HT-29 (cell line): ENCODE measurements around the gene TMEM132D. TPM values are rescaled to one million over a fixed set of nuclear protein-coding genes. Genes with fewer than 3 reads are reported as not detected.

Experiments used
- DNase-seq: peaks from one replicate; pipeline ENCODE4 v3.0.0-alpha.2; 2015; ENCODE audit warnings: low spot score
- total RNA-seq: library from RNA; depleted of rRNA; stranded (reverse); fragments of >200 nt; shearing (Covaris generic); gene quantifications from 2 replicates; pipeline ENCODE4 v1.2.3, GENCODE V29; 2014

Gene TMEM132D
- total RNA-seq, 1 experiment from 2014 or later, result not detected

- DNase-seq, result no peak
Measured at GRCh38 chr12:129538137-129538536, 365.7 kb downstream of the TMEM132D start.

DNA sequence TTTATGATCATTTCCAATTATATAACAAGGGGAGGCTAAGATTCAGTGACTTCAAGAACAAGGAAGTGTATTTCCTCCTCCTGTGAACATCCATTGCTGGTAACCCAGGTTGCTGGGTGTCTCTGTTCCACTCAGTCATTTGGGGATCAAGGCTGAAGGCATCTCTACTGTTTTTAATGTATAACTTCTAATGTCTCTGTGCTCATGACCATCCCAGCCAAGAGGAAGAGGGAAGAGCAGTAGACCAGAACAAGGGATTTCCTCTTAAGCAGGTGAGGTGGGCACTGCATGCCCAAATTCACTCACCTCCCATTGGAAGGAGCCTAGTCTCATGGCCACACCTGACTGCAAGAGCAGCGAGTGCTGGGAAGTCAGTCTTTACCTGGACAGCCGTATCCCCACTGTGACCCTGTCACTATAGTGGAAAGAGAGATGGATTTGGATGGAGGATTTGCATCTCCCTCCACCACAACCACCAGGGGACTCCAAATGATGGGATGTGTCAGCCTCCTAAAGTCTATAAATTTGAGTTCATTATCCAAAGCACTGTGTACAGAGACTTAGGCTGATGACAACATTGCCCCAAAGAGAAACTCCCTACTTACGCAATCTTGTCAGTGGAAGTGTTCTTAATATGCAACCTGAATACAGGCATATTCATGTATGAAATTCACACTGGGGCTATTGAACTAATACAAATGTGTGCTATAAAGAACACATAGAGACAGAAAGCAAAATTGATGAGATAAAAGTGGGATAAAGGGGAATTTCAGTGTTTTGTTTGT lies 368.7 kb downstream of the TMEM132D start:
- no peak for DNase-seq

DNA sequence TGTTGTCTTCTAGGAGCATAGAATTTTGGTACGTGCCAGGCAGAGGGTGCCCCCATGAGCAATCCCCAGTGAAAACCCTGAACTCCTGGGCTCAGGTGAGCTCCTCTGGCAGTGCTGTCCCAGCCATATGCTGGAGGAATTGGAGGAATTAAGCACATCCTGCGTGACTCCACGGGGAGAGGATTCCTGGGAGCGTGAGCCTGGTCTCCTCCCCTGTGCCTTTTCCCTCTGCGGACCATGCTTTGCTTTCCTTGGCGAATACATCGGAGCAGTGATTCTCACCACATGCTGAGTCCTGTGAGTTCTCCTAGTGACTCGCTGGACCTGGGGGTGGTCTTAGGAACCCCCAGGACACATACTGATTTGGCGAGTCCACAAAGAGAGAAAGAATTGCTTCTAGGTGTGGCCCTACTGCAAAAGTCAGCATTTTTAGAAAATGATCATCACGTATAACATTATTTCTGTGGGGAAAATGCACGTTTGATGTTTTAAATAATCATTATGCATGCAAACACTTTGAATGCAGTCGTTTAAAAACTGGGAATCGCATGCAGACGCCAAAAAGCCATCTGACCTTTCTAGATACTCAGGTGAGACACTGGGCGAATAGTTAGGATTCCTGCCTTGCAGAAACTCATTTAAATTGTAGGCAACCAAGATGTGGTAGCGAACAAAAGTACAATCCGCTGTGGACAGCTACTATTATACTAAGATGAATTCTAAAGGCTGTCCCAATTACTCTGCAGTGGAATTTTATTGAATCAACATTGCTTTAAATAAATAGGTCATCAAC lies 370.9 kb downstream of the TMEM132D start:
- no peak for DNase-seq

DNA sequence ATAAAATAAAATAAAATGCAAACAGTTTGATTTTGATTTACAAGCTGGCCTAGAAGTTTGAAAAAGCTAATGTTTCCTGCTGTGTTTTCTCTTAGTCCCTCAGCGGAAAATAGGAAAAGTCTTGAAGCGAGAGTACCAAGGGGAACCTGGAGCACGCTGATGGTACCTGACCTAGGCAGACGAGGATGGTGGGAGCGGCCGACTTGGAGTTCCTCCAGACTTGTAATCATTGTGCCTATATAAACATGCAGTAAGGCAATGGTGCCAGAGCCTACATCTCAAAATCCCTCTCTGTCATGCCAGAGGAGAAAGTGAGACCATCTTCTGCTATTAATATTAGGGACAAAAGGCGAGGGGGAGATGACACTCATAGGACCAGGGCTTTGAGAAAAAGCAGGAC lies 371.7 kb downstream of the TMEM132D start:
- no peak for DNase-seq

- peak; percentile 16 for DNase-seq
Measured at GRCh38 chr12:129530984-129531383, 372.8 kb downstream of the TMEM132D start.

- DNase-seq, result no peak
Measured at GRCh38 chr12:129530517-129530916, 373.3 kb downstream of the TMEM132D start.

- DNase-seq, result no peak
Measured at GRCh38 chr12:129527506-129527905, 376.3 kb downstream of the TMEM132D start.

DNA sequence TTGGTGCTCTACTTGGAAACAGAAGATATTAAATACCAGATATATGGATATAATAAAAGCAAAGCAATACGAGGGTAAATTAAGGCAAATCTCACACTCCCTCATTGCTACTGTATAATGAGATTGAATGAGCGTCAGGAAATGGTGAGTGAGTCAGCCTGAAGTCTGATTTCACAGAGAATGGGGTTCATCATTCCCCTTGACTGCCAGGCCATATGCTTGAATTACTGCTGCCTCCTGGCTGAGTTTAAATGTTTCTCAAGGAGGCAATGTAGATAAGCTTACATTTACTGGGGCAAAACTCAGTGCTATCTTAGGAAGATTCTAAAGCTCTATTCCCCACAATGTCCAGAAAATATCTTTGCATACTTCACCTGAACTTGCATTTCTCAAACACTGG lies 380.2 kb downstream of the TMEM132D start:
- no peak for DNase-seq

DNA sequence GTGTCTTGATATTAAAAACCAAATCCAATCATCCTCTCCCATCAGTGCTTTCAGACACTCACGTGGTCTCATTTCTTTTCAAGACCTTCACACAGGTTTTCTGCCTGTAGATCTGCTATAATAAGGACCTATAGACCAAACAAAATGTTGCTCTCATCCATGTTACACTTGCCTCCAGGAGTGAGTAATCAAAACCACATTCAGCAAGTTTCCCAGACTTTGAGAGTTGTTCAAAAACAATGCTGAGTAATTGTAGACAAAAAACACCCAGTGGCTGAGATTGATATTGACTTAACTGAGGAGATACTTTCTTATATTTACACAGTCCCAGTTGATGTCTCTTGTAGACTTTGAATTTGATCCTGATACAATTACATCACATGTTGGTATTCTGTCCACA lies 383.1 kb downstream of the TMEM132D start:
- DNase-seq, result no peak

DNA sequence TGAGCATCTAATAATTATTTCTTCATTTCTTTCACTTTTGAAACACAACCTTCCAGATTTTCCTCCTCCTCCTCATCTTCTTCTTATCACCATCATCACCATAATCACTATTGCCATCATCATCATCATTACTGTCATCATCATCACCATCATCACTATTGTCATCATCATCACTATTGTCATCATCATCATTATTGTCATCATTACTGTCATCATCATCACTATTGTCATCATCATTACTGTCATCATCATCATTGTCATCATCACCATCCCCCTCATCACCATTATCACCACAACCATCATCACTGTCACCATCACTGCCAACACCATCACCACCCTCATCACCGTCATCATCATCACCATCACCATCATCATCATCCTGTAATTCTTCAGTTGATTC lies 400.0 kb downstream of the TMEM132D start:
- no peak for DNase-seq

- DNase-seq, result no peak
Measured at GRCh38 chr12:129496226-129496625, 407.6 kb downstream of the TMEM132D start.

DNA sequence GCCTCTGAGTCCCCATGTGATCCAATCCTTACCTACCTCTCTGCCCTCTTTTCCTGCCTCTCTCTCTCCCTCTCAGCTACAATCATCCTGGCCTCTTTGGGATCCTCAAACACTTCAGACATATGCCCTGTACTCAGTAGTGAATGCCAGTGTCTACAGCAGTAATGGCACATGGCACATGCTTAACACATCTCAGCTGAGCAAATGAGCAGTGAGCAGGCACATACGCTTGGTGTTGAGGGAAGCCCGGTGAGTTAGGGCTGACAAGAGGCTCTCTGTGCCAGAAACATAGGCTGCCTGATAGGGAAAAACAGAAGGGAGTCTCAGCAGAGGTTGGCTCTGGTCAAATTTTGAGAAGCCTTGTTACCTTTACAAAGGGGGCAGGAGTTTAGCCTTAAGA lies 409.1 kb downstream of the TMEM132D start:
- DNase-seq, result no peak

DNA sequence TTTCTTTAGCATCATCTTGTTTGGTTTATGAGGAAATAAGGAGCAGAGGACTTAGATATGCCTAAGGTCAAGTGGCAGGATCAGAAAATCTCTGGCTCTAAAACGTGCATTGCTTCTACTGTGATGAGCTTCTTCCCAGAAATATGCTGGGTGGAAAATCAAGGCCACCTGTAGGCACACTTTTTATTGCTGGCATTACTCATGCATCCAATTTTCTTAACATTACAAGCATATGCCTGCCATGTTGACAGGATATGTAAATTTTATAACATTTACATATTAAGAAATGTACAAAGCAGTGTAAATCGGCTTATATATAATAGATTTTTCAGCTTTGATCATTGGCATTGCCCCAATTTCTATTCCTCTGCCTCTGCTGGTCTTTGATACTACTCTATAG lies 409.6 kb downstream of the TMEM132D start:
- DNase-seq, result no peak

- no peak for DNase-seq
Measured at GRCh38 chr12:129489100-129489676, 414.6 kb downstream of the TMEM132D start.

DNA sequence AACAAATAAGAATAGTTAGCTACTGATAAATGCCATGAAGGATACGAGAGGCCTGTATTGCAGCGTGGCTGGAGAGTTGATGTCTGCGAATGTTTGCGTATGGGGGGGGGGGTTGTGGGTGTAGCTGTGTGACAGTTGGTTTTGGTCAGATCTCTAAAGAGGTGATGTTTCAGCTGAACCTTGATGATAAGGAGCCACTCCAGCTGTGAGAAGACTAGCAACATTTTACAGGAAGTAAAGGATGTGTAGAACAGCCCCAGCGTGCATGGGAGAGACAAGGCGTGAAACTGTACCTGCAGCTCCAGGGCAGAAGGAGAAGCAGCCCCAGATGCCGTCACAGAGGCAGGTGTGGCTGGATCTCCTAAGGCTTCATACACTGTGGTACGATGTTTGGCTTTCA lies 416.9 kb downstream of the TMEM132D start:
- no peak for DNase-seq

DNA sequence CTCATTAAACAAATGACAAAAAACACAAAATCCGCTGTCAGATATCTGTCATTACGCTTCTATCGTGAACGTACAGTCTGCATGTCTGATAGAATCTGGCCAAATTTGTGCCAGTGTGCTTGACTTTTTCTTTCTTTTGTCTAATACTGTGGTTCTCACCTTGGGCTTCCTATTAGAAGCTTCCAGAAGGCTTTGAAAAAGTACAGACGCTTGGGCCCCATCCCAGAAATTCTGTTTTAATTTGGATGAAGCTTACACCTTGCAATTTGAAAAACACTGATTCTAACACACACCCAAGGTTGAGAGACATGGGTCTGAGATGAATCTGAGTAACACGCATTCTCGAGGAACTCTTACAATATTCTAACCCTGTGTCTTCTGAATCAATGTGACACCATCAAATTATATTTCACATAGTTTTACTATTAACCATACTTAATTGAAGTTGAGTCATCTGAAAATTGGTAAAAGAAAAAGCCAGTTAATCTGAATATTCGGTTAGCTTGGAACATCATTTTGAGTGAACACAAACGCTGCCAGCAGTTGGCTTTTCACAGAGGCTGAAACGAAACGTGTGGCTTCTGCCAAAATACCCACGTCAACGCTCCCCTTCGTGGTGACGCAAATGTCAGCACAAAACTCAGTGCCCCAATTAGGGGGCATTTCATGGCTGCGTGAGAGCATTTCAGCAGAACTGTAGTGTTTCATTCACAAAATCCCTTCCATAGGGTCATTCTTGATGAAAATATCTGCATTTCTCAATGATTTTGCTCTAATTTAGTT lies 420.5 kb downstream of the TMEM132D start:
- no peak for DNase-seq

DNA sequence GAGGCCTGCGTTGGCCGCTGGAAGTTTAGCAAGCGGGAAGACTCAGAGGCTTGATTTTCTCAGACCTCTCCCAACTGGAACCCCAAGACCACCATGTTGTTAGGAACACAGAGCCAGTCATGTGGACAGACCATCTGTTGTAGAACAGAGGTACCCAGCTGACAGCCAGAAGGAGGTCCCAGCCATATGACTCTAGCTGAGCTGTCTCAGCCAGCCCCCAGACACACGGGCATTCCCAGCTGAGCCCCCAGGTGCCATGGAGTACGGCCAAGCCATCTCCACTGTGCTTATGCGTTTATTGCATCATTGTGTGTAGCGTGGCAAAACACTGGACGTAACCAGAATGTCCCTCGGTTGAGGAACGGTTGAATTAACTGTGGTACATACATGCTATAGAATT lies 421.9 kb downstream of the TMEM132D start:
- no peak for DNase-seq

DNA sequence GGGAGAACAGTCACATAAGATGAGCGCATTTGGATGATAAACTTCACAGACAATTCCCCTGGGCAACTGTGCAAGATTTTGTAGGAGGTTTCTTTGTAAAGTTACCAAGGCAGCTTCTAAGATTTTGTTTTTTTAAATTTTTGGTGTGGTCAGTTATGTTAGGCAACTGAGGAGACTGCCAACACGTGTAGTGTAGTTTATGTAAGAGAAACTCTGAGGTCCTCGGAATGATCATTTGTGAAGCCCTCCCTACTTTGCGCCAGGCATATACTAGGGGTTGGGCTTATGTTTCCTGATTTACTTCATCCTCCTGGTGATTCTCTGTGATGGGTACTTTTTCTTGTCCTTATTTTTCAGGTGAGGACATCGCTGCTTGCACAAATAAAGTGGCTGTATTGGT lies 433.6 kb downstream of the TMEM132D start:
- no peak for DNase-seq

- no peak for DNase-seq
Measured at GRCh38 chr12:129467726-129468125, 436.1 kb downstream of the TMEM132D start.

- no peak for DNase-seq
Measured at GRCh38 chr12:129467289-129467688, 436.5 kb downstream of the TMEM132D start.

DNA sequence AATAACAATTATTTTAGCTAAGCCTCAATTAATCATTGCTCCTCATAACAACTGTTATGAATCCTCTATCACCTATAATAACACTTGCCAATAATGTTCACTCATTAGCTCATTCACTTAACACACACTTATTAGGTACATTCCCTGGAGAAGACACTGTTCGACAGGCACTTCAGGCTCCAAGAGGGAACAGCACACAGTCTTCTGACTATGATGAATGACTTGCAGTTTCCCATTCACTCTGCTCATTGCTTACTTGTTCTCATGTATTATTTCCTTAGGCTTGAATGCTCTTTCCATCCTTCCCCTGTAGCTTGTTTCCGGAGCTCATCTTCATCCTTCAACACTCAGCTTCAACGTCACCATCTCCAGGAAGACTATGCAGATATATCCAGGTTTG lies 437.3 kb downstream of the TMEM132D start:
- DNase-seq, result no peak

DNA sequence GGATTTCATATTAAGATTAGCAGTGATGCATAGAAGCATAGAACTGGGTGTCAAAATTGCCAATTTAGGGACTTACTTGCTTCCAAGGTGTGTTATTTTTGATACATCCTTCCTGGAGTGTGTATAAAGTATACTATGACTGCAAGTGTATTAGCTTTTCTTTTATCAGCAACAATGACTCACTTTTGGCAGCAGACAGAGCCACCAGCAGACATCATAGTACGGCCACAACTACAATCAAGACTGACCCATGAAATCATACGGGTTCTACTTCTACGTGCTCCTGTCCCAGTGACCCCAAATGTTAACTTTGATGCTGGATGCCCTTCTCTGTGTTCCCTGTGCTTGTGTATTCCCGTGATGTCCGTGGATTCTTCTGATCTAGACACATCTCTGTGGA lies 443.9 kb downstream of the TMEM132D start:
- DNase-seq, result no peak
